Measurements from ENCODE around the gene KIF2C.
"Not testable (repeated sequence)": the region's sequence is repeated elsewhere in the genome, so short reads cannot be mapped to it uniquely, and the experiment has no call there.

KIF2C gene

GRCh38 chr1:44720281-44720680 lies 19.4 kb upstream of the KIF2C start:
- no peak for DNase-seq

GRCh38 chr1:44721485-44722361 lies 17.9 kb upstream of the KIF2C start:
- peak; percentile 79 for DNase-seq

- DNase-seq = no peak
Measured at GRCh38 chr1:44723064-44723463, 16.6 kb upstream of the KIF2C start.

GRCh38 chr1:44723496-44724295 lies 15.9 kb upstream of the KIF2C start:
- no peak for DNase-seq

- no peak for DNase-seq
Measured at GRCh38 chr1:44724296-44724954, 15.2 kb upstream of the KIF2C start.

- DNase-seq = no peak
Measured at GRCh38 chr1:44724955-44725698, 14.5 kb upstream of the KIF2C start.

GRCh38 chr1:44730741-44731512 lies 8.7 kb upstream of the KIF2C start, which contains the start of gene RNU5D-1:
TSS of gene RNU5D-1 (minus strand) at chr1:44731170.
- DNase-seq = peak; percentile 94

- DNase-seq = no peak
Measured at GRCh38 chr1:44733365-44733764, 6.3 kb upstream of the KIF2C start.

- no peak for DNase-seq
Measured at GRCh38 chr1:44733784-44734183, 5.9 kb upstream of the KIF2C start.

- no peak for DNase-seq
Measured at GRCh38 chr1:44735992-44736391, 3.6 kb upstream of the KIF2C start.

GRCh38 chr1:44738953-44739306 lies 707 bp upstream of the KIF2C start:
- DNase-seq = not testable (repeated sequence)

GRCh38 chr1:44740179-44740617 lies 561 bp downstream of the KIF2C start:
- DNase-seq = no peak

GRCh38 chr1:44743211-44743610 lies 3.6 kb downstream of the KIF2C start:
- DNase-seq = no peak

GRCh38 chr1:44747878-44748277 lies 8.2 kb downstream of the KIF2C start:
- DNase-seq = no peak

- no peak for DNase-seq
Measured at GRCh38 chr1:44757420-44757819, 17.8 kb downstream of the KIF2C start.

GRCh38 chr1:44759077-44759476 lies 19.4 kb downstream of the KIF2C start:
- no peak for DNase-seq

- DNase-seq = no peak
Measured at GRCh38 chr1:44760876-44761275, 21.2 kb downstream of the KIF2C start.

- DNase-seq = not testable (repeated sequence)
Measured at GRCh38 chr1:44766421-44766820, 26.8 kb downstream of the KIF2C start.

GRCh38 chr1:44775078-44775929 lies 35.7 kb downstream of the KIF2C start, which contains the start of gene RPS8:
TSS of gene RPS8 (plus strand) at chr1:44775540. CDS start at chr1:44775597, 57 bp downstream.
- DNase-seq = peak; percentile 96

- no peak for DNase-seq
Measured at GRCh38 chr1:44775930-44776729, 36.5 kb downstream of the KIF2C start.
